Measurements from ENCODE around the gene OR52E8.

DNA sequence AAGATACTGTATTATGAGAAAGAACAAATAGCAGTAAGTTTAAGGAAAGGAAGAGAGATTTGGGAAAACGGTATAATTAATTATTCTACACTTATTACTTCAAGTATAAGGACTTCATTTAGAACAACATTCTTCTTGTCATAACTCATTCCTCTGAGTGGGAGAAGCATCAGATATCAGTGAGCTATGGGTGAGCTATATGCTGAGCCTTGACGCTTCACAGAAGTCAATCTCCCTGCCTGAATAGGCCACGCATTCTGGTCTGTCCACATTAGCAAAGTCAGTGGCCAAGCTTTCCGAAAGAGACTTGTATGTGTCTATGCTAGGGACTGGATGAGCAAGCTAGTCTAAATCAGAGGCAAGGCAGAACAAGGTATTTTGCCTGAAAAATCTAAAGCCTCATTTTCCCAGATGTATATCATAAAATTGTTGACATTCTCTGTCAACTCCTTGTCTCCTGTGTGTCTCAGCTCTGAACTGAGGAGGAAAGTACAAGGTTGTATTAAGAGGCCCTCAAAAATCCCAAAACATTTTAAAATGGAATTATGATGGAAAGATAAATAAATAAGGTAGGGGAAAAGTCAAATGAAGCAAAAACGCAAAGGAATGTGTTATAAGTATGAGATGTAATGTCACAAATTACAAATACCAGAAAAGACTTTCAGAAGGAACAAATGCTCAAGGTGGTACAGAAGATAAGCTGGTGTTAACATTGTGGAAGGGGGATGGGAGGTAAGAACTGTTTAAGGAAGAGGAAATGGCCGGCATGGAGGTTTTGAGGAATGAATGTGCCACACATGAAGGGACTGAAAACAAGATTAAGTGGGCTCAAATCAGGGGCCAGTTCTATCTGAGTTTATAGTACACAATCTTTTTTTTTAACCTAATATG, 47.3 kb downstream of the OR52E8 start:
- TF ChIP-seq, protein P1, sequence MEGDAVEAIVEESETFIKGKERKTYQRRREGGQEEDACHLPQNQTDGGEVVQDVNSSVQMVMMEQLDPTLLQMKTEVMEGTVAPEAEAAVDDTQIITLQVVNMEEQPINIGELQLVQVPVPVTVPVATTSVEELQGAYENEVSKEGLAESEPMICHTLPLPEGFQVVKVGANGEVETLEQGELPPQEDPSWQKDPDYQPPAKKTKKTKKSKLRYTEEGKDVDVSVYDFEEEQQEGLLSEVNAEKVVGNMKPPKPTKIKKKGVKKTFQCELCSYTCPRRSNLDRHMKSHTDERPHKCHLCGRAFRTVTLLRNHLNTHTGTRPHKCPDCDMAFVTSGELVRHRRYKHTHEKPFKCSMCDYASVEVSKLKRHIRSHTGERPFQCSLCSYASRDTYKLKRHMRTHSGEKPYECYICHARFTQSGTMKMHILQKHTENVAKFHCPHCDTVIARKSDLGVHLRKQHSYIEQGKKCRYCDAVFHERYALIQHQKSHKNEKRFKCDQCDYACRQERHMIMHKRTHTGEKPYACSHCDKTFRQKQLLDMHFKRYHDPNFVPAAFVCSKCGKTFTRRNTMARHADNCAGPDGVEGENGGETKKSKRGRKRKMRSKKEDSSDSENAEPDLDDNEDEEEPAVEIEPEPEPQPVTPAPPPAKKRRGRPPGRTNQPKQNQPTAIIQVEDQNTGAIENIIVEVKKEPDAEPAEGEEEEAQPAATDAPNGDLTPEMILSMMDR (IDR thresholded peaks at IDR 0.05): no peak
- TF ChIP-seq POLR2A (IDR thresholded peaks at IDR 0.05): no peak
